ACC112 (cell line): ENCODE results near the gene AKAP12.

Experiments used
- H2AFZ ChIP-seq: fragments of 200-600 bp; sonication (generic); one replicate; pipeline ENCODE4 v1.6.0; 2017; ENCODE audit warnings: antibody characterized with exemption, low read length; ENCODE audit not compliant: unreplicated experiment
- H3K27ac ChIP-seq: fragments of 200-600 bp; sonication (generic); 2 replicates; pipeline ENCODE4 v1.5.1; 2014; ENCODE audit warnings: low read depth, mild to moderate bottlenecking, antibody characterized with exemption, low read length, moderate library complexity
- H3K27me3 ChIP-seq: fragments of 200-600 bp; sonication (generic); 2 replicates; pipeline ENCODE4 v1.6.1; 2014; ENCODE audit warnings: mild to moderate bottlenecking, antibody characterized with exemption, low read length, moderate library complexity, mixed read lengths; ENCODE audit not compliant: insufficient read depth
- H3K36me3 ChIP-seq: fragments of 200-600 bp; sonication (generic); 2 replicates; pipeline ENCODE4 v1.6.1; 2016; ENCODE audit warnings: mild to moderate bottlenecking, antibody characterized with exemption, low read length, moderate library complexity, mixed read lengths; ENCODE audit not compliant: insufficient read depth
- H3K4me1 ChIP-seq: fragments of 200-600 bp; sonication (generic); one replicate; pipeline ENCODE4 v1.6.1; 2016; ENCODE audit warnings: low read length, mixed read lengths; ENCODE audit not compliant: insufficient read depth, unreplicated experiment, control insufficient read depth
- H3K4me3 ChIP-seq: fragments of 200-600 bp; sonication (generic); 2 replicates; pipeline ENCODE4 v1.5.1; 2014; ENCODE audit warnings: mild to moderate bottlenecking, low read depth, low read length
- H3K79me2 ChIP-seq: fragments of 200-600 bp; sonication (generic); one replicate; pipeline ENCODE4 v1.6.0; 2016; ENCODE audit warnings: low read length; ENCODE audit not compliant: control insufficient read depth, unreplicated experiment, insufficient read depth

AKAP12 gene

DNA sequence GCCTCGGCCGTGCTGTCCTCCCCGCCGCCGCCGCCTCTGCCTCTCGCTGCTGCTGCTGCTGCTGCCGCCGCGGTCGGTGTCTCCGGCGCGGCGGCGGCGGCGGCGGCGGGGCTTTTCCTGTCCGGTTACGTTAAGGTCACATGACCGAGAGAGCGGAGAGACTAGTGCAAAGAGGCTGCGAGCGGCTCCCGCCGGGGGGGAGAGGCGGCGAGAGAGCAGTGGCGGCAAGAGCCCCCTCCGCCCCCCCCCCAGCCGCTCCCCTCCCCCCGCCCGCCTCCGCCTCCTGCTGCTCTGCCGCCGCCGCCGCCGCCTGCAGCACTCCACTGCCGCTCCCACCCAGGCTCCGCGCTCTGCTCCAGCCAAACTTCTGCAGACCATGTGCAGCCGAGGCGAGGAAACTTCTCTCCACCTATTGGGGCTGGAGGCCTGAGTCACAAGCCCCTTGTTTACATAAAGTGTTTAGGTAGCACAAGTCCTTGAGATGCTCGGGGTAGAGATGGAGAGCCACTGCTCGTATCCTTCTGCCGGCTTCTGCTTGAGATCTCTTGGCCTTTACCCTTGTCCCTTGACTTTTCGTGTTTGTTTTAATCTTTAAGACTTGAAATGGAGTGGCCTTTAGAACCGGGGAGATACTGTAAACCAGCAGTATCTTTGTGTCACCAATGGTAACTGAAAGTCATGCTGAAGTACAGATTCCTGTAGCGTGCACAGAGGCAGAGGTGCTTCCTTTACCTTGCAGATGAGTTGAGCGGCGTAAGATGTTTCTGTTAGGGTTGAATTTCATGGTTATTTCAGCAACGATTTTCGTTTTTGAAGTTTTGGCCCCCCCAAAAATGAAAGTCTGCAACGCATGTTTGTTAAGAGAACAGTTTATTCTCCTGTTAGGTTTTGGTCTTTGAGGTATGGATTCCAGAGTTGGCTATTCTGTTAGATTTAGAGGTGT is 152.0 kb downstream of the AKAP12 start, which contains the start of gene ZBTB2:
Gene ZBTB2 (minus strand): TSS at position 89 of the 943 bp plus-strand sequence. CDS start 17,922 bp downstream, outside the sequence.
- Histone ChIP-seq H3K36me3 (0 out of 2 replicates have a peak, but pooled peaks cover 2% of the 10 kb centered on the region), H2AFZ (peak within 1 kb of the TSS; percentile 69), H3K4me3 (peak within 1 kb of the TSS; percentile 93), H3K79me2 (peaks cover 74% of the 10 kb centered on the region), H3K27ac (peak within 1 kb of the TSS; percentile 91), H3K27me3 (no peaks in the 10 kb centered on the region), H3K4me1 (peaks cover 38% of the 10 kb centered on the region)

GRCh38 chr6:151392427-151392826 is 152.7 kb downstream of the AKAP12 start:
- Histone ChIP-seq H3K27me3 (no peaks in the 10 kb centered on the region), H3K27ac (peak overlapping the region; percentile 61), H3K4me3 (peak overlapping the region; percentile 93), H2AFZ (no peak overlapping the region), H3K4me1 (peaks cover 35% of the 10 kb centered on the region), H3K79me2 (peaks cover 74% of the 10 kb centered on the region), H3K36me3 (0 out of 2 replicates have a peak, but pooled peaks cover 2% of the 10 kb centered on the region)

DNA sequence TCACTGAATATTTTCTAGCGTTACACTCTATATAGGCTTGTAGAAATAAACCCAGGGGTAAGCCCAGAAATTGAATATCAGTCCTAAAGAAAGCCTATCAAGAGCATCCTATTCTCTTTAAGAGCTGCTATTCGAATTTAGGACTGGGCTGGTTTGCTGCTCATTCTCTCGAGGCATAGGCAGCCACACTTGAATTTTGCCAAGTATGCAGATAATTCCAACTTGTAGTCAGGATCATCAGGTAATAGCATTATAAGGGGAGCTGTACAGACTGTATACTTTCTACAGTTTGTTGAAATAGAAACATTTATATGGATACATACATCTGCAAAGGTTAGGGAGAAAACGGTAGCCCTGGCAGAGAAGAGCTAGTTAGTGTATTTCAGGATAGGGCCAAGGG is 153.6 kb downstream of the AKAP12 start:
- Histone ChIP-seq H3K79me2 (peaks cover 76% of the 10 kb centered on the region), H3K4me3 (peak overlapping the region; percentile 93), H3K4me1 (peaks cover 29% of the 10 kb centered on the region), H3K27me3 (no peaks in the 10 kb centered on the region), H3K27ac (no peak overlapping the region), H3K36me3 (peaks cover 2% of the 10 kb centered on the region; the same call in 1 of the 2 replicates), H2AFZ (no peak overlapping the region)

DNA sequence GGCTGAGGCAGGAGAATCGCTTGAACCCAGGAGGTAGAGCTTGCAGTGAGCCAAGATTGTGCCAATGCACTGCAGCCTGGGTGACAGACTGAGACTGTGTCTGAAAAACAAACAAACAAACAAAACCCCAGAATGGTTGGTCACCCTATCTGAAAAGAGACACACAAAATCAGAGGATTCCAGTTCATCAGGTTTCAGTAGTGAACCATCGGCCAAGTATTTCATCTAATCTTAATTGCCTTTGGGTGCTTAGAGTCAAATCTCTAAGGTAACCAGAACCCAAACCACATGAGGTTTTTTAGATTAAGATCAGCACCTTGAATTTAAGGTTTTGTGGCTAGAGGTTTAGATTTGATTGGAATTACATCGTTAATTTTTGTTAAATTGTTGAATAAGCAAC is 159.9 kb downstream of the AKAP12 start:
- Histone ChIP-seq H3K27ac (peak overlapping the region; percentile 2; the same call in 1 of the 2 replicates), H3K36me3 (peaks cover 11% of the 10 kb centered on the region), H3K4me3 (no peak overlapping the region), H3K4me1 (peaks cover 21% of the 10 kb centered on the region), H3K27me3 (no peaks in the 10 kb centered on the region), H2AFZ (no peak overlapping the region), H3K79me2 (peaks cover 85% of the 10 kb centered on the region)

- H3K36me3 ChIP-seq = peaks cover 12% of the 10 kb centered on the region
- H3K79me2 ChIP-seq = peaks cover 83% of the 10 kb centered on the region
- H3K4me3 ChIP-seq = no peak overlapping the region
- no peak overlapping the region for H2AFZ ChIP-seq
- H3K4me1 ChIP-seq = peaks cover 15% of the 10 kb centered on the region
- no peaks in the 10 kb centered on the region for H3K27me3 ChIP-seq
- H3K27ac ChIP-seq = no peak overlapping the region
Measured at GRCh38 chr6:151400473-151400872, 160.7 kb downstream of the AKAP12 start.

DNA sequence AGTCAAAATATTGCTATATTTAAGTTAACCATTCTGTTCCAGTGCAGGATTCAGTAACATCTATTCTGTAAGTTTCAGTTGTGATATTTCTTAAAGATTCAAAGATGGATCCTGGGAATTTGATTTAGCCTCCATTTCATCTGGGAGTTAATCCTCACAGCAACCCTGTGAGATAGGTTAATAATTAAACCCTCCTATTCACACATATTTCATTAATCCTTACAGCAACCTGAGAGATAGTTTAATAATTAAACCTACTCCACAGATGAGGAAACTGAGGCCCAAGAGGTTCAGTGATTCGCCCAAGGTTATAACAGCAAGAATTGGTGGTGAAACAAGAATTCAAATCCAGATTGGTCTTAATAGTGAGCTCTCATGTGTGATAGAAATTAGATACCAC is 162.5 kb downstream of the AKAP12 start:
- peaks cover 15% of the 10 kb centered on the region for H3K4me1 ChIP-seq
- peaks cover 17% of the 10 kb centered on the region for H3K36me3 ChIP-seq
- no peak overlapping the region for H2AFZ ChIP-seq
- peaks cover 73% of the 10 kb centered on the region for H3K79me2 ChIP-seq
- no peaks in the 10 kb centered on the region for H3K27me3 ChIP-seq
- no peak overlapping the region for H3K4me3 ChIP-seq
- no peak overlapping the region for H3K27ac ChIP-seq

- Histone ChIP-seq H3K79me2 (peaks cover 57% of the 10 kb centered on the region), H3K27ac (no peak overlapping the region; the same call in 1 of the 2 replicates), H3K4me1 (peaks cover 15% of the 10 kb centered on the region), H3K27me3 (no peaks in the 10 kb centered on the region), H3K4me3 (no peak overlapping the region), H2AFZ (no peak overlapping the region), H3K36me3 (peaks cover 21% of the 10 kb centered on the region)
Measured at GRCh38 chr6:151403919-151404308, 164.1 kb downstream of the AKAP12 start.
